Measurements from ENCODE around the gene INPP5B.

DNA sequence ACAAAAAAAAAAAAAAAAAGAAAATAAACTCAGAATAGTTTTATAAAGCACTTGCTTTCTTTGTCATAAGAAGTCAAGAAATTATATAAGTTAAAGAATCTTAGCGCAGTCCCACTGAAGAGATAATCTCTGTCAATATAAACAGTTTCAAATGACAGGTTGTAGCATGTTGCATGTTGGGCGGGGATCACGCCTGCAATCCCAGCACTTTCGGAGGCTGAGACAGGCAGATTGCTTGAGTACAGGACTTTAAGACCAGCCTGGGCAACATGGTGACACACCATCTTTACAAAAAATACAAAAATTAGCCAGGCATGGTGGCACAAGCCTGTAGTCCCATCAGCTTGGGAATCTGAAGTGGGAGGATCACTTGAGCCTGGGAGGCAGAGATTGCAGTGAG, 18.4 kb upstream of the INPP5B start:
- TF ChIP-seq, protein P1, sequence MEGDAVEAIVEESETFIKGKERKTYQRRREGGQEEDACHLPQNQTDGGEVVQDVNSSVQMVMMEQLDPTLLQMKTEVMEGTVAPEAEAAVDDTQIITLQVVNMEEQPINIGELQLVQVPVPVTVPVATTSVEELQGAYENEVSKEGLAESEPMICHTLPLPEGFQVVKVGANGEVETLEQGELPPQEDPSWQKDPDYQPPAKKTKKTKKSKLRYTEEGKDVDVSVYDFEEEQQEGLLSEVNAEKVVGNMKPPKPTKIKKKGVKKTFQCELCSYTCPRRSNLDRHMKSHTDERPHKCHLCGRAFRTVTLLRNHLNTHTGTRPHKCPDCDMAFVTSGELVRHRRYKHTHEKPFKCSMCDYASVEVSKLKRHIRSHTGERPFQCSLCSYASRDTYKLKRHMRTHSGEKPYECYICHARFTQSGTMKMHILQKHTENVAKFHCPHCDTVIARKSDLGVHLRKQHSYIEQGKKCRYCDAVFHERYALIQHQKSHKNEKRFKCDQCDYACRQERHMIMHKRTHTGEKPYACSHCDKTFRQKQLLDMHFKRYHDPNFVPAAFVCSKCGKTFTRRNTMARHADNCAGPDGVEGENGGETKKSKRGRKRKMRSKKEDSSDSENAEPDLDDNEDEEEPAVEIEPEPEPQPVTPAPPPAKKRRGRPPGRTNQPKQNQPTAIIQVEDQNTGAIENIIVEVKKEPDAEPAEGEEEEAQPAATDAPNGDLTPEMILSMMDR (IDR thresholded peaks at IDR 0.05), result no peak
- TF ChIP-seq POLR2A (IDR thresholded peaks at IDR 0.05), result no peak
- TF ChIP-seq POLR2AphosphoS5 (IDR thresholded peaks at IDR 0.05), result no peak
